H1 (cell line): ENCODE results near the gene POPDC2. TPM values are rescaled to one million over a fixed set of nuclear protein-coding genes. Genes with fewer than 3 reads are reported as not detected.
"Not testable (repeated sequence)": the region's sequence is repeated elsewhere in the genome, so short reads cannot be mapped to it uniquely, and the experiment has no call there.

Experiments used
- CTCF ChIA-PET: fragments of 300-600 bp; sonication (Branson Sonifier 250); formaldehyde crosslinking; loops from one replicate; lab custom pipeline; 2021; ENCODE audit not compliant: partially characterized antibody; lab: Charles Lee
- POLR2A ChIA-PET: fragments of 300-600 bp; sonication (Branson Sonifier 250); formaldehyde crosslinking; loops from one replicate; lab custom pipeline; 2021; ENCODE audit warnings: inconsistent platforms; ENCODE audit not compliant: partially characterized antibody; lab: Charles Lee
- DNase-seq, 2 experiments: peaks; one replicate each; pipeline versions ENCODE4 v3.0.0 to v3.0.0-alpha.2; 2010 to 2022; ENCODE audit warnings: low spot score in 2 of 2, low read depth in 1 of 2, mixed read lengths in 1 of 2
- FAIRE-seq: peaks from 2 replicates; lab custom pipeline; 2011; peaks lifted over from hg19 to GRCh38; lab: Jason Lieb, UNC
- H2AFZ ChIP-seq: 2 replicates; pipeline ENCODE4 v1.8.1; 2012; ENCODE audit warnings: low read length, inconsistent platforms
- H2AK5ac ChIP-seq: 2 replicates; pipeline ENCODE4 v1.6.1; 2013; ENCODE audit warnings: low read depth, low read length
- H2BK120ac ChIP-seq: replicated peaks from 2 replicates; pipeline ENCODE3; 2013; ENCODE audit warnings: low read depth, low read length, inconsistent platforms
- H2BK12ac ChIP-seq: 2 replicates; pipeline ENCODE4 v1.6.1; 2013; ENCODE audit warnings: low read depth, low read length
- H2BK15ac ChIP-seq: 2 replicates; pipeline ENCODE4 v1.6.1; 2013; ENCODE audit warnings: low read length
- H2BK20ac ChIP-seq: 2 replicates; pipeline ENCODE4 v1.6.1; 2013; ENCODE audit warnings: low read length
- H2BK5ac ChIP-seq: 2 replicates; pipeline ENCODE4 v1.6.1; 2013; ENCODE audit warnings: low read depth, low read length
- H3K14ac ChIP-seq: 2 replicates; pipeline ENCODE4 v1.6.1; 2013; ENCODE audit warnings: inconsistent platforms; ENCODE audit not compliant: insufficient read length
- H3K18ac ChIP-seq: 2 replicates; pipeline ENCODE4 v1.6.1; 2013; ENCODE audit warnings: low read length; ENCODE audit errors: extremely low read depth
- H3K23ac ChIP-seq: 2 replicates; pipeline ENCODE4 v1.6.1; 2013; ENCODE audit warnings: inconsistent platforms; ENCODE audit not compliant: insufficient read length
- H3K23me2 ChIP-seq: 2 replicates; pipeline ENCODE4 v1.6.1; 2013; ENCODE audit warnings: low read depth, low read length
- H3K27ac ChIP-seq: 2 replicates; pipeline ENCODE4 v1.6.1; 2011; ENCODE audit warnings: low read depth, low read length, inconsistent platforms
- H3K27me3 ChIP-seq, 4 experiments: replicated peaks in 1 of 4; 1 replicate in 1 of 4; 2 replicates in 3 of 4; pipeline versions ENCODE4 v1.6.1 to v1.8.1; 2011 to 2013; ENCODE audit warnings: low read length in 3 of 4, mild to moderate bottlenecking in 3 of 4, inconsistent platforms in 2 of 4, mixed read lengths in 2 of 4, moderate library complexity in 1 of 4; ENCODE audit not compliant: control insufficient read depth in 3 of 4, insufficient read depth in 3 of 4; ENCODE audit errors: extremely low read depth in 1 of 4
- H3K36me3 ChIP-seq, 4 experiments: 2 replicates each; pipeline versions ENCODE4 v1.6.1 to v1.8.1; 2011 to 2013; ENCODE audit warnings: mild to moderate bottlenecking in 4 of 4, low read length in 3 of 4, moderate library complexity in 2 of 4, control low read depth in 1 of 4, inconsistent platforms in 1 of 4; ENCODE audit not compliant: insufficient read depth in 4 of 4, control insufficient read depth in 2 of 4
- H3K4ac ChIP-seq: replicated peaks from 2 replicates; pipeline ENCODE3; 2013; ENCODE audit warnings: low read length, low read depth, mixed read lengths, inconsistent platforms; ENCODE audit not compliant: insufficient read length
- H3K4me1 ChIP-seq, 4 experiments: replicated peaks in 1 of 4; 1 replicate in 1 of 4; 2 replicates in 3 of 4; pipeline versions ENCODE4 v1.6.1 to v1.8.1; 2011 to 2013; ENCODE audit warnings: low read length in 3 of 4, inconsistent platforms in 2 of 4, mixed read lengths in 1 of 4; ENCODE audit not compliant: insufficient read depth in 4 of 4, control insufficient read depth in 3 of 4
- H3K4me2 ChIP-seq, 2 experiments: 2 replicates each; pipeline versions ENCODE4 v1.6.1 to v1.8.1; 2011 to 2013; ENCODE audit warnings: low read depth in 2 of 2, low read length in 2 of 2, control low read depth in 1 of 2, inconsistent platforms in 1 of 2, mild to moderate bottlenecking in 1 of 2; ENCODE audit not compliant: insufficient read depth in 1 of 2
- H3K4me3 ChIP-seq, 4 experiments: fragments of 200-600, 300-600 bp in 1 of 4; sonication (generic), shearing (Covaris generic), sonication (Bioruptor Twin) in 1 of 4; 2 replicates each; pipeline versions ENCODE4 v1.5.1 to v1.8.1; 2011 to 2016; ENCODE audit warnings: low read length in 4 of 4, low read depth in 3 of 4, control low read depth in 2 of 4, inconsistent platforms in 2 of 4, mild to moderate bottlenecking in 2 of 4, mixed read lengths in 1 of 4, moderate library complexity in 1 of 4; ENCODE audit not compliant: insufficient read depth in 2 of 4; ENCODE audit errors: extremely low read depth in 1 of 4
- H3K56ac ChIP-seq: replicated peaks from 2 replicates; pipeline ENCODE3; 2013; ENCODE audit warnings: low read depth, mild to moderate bottlenecking, mixed read lengths, low read length, inconsistent platforms; ENCODE audit not compliant: insufficient read length
- H3K79me1 ChIP-seq: 2 replicates; pipeline ENCODE4 v1.6.1; 2013; ENCODE audit warnings: low read depth, low read length, control low read depth
- H3K79me2 ChIP-seq, 2 experiments: 2 replicates each; pipeline versions ENCODE4 v1.6.1 to v1.8.1; 2012 to 2013; ENCODE audit warnings: low read length in 2 of 2, mild to moderate bottlenecking in 2 of 2, inconsistent platforms in 1 of 2; ENCODE audit not compliant: insufficient read depth in 2 of 2, control insufficient read depth in 1 of 2
- H3K9ac ChIP-seq, 4 experiments: replicated peaks in 1 of 4; 1 replicate in 1 of 4; 2 replicates in 3 of 4; pipeline versions ENCODE4 v1.6.1 to v1.8.1; 2011 to 2013; ENCODE audit warnings: low read depth in 3 of 4, low read length in 3 of 4, control low read depth in 2 of 4, mild to moderate bottlenecking in 2 of 4, moderate library complexity in 2 of 4, inconsistent platforms in 1 of 4; ENCODE audit errors: extremely low read depth in 1 of 4
- H3K9me3 ChIP-seq, 2 experiments: 2 replicates each; pipeline versions ENCODE4 v1.6.1 to v1.8.1; 2012 to 2013; ENCODE audit warnings: mild to moderate bottlenecking in 2 of 2, moderate library complexity in 2 of 2, control low read depth in 1 of 2, inconsistent platforms in 1 of 2, low read depth in 1 of 2, low read length in 1 of 2, mixed read lengths in 1 of 2; ENCODE audit not compliant: insufficient read depth in 2 of 2
- H4K20me1 ChIP-seq, 2 experiments: replicated peaks in 1 of 2; 2 replicates each; pipeline versions ENCODE3 to v1.8.1; 2011 to 2013; ENCODE audit warnings: inconsistent platforms in 2 of 2, low read length in 2 of 2, mild to moderate bottlenecking in 1 of 2; ENCODE audit not compliant: insufficient read depth in 2 of 2, control insufficient read depth in 1 of 2
- H4K5ac ChIP-seq: 2 replicates; pipeline ENCODE4 v1.6.1; 2013; ENCODE audit warnings: low read length, low read depth, mixed read lengths, inconsistent platforms; ENCODE audit not compliant: insufficient read length
- H4K8ac ChIP-seq: 2 replicates; pipeline ENCODE4 v1.8.0; 2013; ENCODE audit warnings: mild to moderate bottlenecking, moderate library complexity, low read length, inconsistent platforms; ENCODE audit not compliant: insufficient read depth; ENCODE audit errors: extremely low read depth
- H4K91ac ChIP-seq: replicated peaks from 2 replicates; pipeline ENCODE3; 2013; ENCODE audit warnings: low read length, mixed read lengths, inconsistent platforms; ENCODE audit not compliant: insufficient read length
- WGBS, 2 experiments: shearing (Covaris generic) in 1 of 2; methylation state at CpG; one replicate each; pipeline versions ENCODE4 v1.1.6 to v1.1.7; 2013 to 2015; ENCODE audit warnings: low lambda C conversion rate in 2 of 2, mixed read lengths in 2 of 2, inconsistent platforms in 1 of 2, low coverage in 1 of 2, missing lambda C conversion rate in 1 of 2; ENCODE audit not compliant: insufficient replicate concordance in 2 of 2, insufficient coverage in 1 of 2, insufficient read length in 1 of 2; ENCODE audit errors: extremely low coverage in 1 of 2, missing lambda C conversion rate in 1 of 2; 5-methylcytosine and 5-hydroxymethylcytosine counted together
- polyA plus RNA-seq, 7 experiments: library from polyadenylated mRNA; depleted of rRNA in 3 of 7; stranded (reverse) in 5 of 7; unstranded in 2 of 7; fragments of >200 nt in 5 of 7; fragments of 200-250 nt in 2 of 7; gene quantifications; 1 replicate in 5 of 7; 2 replicates in 1 of 7; 4 replicates in 1 of 7; pipeline versions ENCODE4 v1.2.1 to v1.2.3, GENCODE V29; 2011 to 2013; ENCODE audit warnings: missing spikeins in 2 of 7, mixed read lengths in 2 of 7
- total RNA-seq: library from RNA; stranded (reverse); fragmentation: NEBNext Ultra II Directional; extraction: Animal tissue kit (Norgen Biotek cat#: 25700); gene quantifications from 2 replicates; pipeline ENCODE4 v1.2.1, GENCODE V29; 2021

POPDC2 gene
- total and polyA plus RNA-seq, 2 of the 8 experiments (the other 6 are each of a cell fraction or from before 2014, with no cell fraction given), result 0.65 to 1.1 TPM

DNA sequence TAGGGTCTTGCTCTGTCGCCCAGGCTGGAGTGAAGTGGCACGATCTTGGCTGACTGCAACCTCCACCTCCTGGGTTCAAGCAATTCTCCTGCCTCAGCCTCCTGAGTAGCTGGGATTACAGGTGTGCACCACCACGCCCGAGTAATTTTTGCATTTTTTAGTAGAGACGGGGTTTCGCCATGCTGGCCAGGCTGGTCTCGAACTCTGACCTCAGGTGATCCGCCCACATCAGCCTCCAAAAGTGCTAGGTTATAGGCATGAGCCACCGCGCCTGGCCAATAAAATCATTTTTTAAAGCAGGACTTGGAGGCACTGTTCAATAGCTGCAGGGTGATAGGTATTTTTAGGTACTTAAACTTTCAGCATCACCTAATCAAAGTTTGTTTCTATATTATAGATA is 17.8 kb upstream of the POPDC2 start:
- H2AFZ ChIP-seq, H3K27ac ChIP-seq, H3K9me3 ChIP-seq, H2AK5ac ChIP-seq, H2BK12ac ChIP-seq, H4K20me1 ChIP-seq, H3K27me3 ChIP-seq, H3K23me2 ChIP-seq, H2BK15ac ChIP-seq, H3K23ac ChIP-seq, H2BK120ac ChIP-seq, DNase-seq, FAIRE-seq, H2BK5ac ChIP-seq, H4K91ac ChIP-seq, H3K9ac ChIP-seq, H3K4me1 ChIP-seq, H3K4me2 ChIP-seq, H3K18ac ChIP-seq, H4K8ac ChIP-seq, H3K4me3 ChIP-seq, H3K79me1 ChIP-seq, H3K4ac ChIP-seq, H3K56ac ChIP-seq, H3K14ac ChIP-seq, H4K5ac ChIP-seq, H2BK20ac ChIP-seq: not testable (repeated sequence)
- peaks cover 0 to 18% of the 10 kb centered on the region in 2 experiments; a peak in 2 of 4 replicates for H3K79me2 ChIP-seq
- ChIA-PET POLR2A (interaction anchor here (0.7 kb wide), 1 partner anchor 1935 kb away, joined by 3 read pairs; no protein-coding TSS in a partner anchor), CTCF (interaction anchor here (0.6 to 3.3 kb wide), 2 partner anchors 119 to 794 kb away, joined by 3 to 21 read pairs; partner anchors contain the start of gene CD80)
- 92% methylated on average over 10 of the region's 10 CpGs; no CpG with 5 or more reads in 1 of the 2 experiments for WGBS, 2 experiments
- peaks cover 0 to 15% (median 10%) of the 10 kb centered on the region in 4 experiments; a peak in 6 of 8 replicates for H3K36me3 ChIP-seq
